SU-DHL-6 (cell line): Measurements from ENCODE around the gene WNT9A.

Source experiments
- H2AFZ ChIP-seq: fragments of 200-600 bp; sonication (generic); 2 replicates; pipeline ENCODE4 v1.6.1; 2014; ENCODE audit warnings: low read depth, mild to moderate bottlenecking, moderate library complexity, mixed read lengths, antibody characterized with exemption, low read length; ENCODE audit not compliant: severe bottlenecking
- H3F3A ChIP-seq: fragments of 200-600 bp; shearing (Covaris generic); 2 replicates; pipeline ENCODE4 v1.6.0; 2016; ENCODE audit warnings: antibody characterized with exemption, mild to moderate bottlenecking; ENCODE audit not compliant: insufficient read depth
- H3K27ac ChIP-seq: fragments of 200-600 bp; sonication (generic); 2 replicates; pipeline ENCODE4 v1.5.1; 2016; ENCODE audit warnings: low read depth, mild to moderate bottlenecking, low read length, moderate library complexity, mixed read lengths
- H3K27me3 ChIP-seq: fragments of 200-600 bp; sonication (generic), shearing (Covaris generic); 2 replicates; pipeline ENCODE4 v1.6.0; 2014; ENCODE audit warnings: mild to moderate bottlenecking, low read length
- H3K36me3 ChIP-seq: fragments of 200-600 bp; sonication (generic); 2 replicates; pipeline ENCODE4 v1.6.1; 2014; ENCODE audit warnings: mild to moderate bottlenecking, low read length, mixed read lengths
- H3K4me2 ChIP-seq: fragments of 300-600, 200-600 bp; shearing (Covaris generic), sonication (generic); 2 replicates; pipeline ENCODE4 v1.6.0; 2014; ENCODE audit warnings: low read length, low read depth, mild to moderate bottlenecking; ENCODE audit not compliant: poor library complexity, severe bottlenecking
- H3K4me3 ChIP-seq: fragments of 200-600 bp; sonication (generic); 2 replicates; pipeline ENCODE4 v1.5.1; 2014; ENCODE audit warnings: antibody characterized with exemption, low read length, mild to moderate bottlenecking, mixed read lengths; ENCODE audit not compliant: insufficient read depth, poor library complexity, severe bottlenecking
- H3K79me2 ChIP-seq: fragments of 200-600 bp; sonication (generic); 2 replicates; pipeline ENCODE4 v1.6.1; 2014; ENCODE audit warnings: mild to moderate bottlenecking, low read length, moderate library complexity; ENCODE audit not compliant: insufficient read depth
- H3K9ac ChIP-seq: fragments of 200-600 bp; sonication (generic); 2 replicates; pipeline ENCODE4 v1.7.0; 2014; ENCODE audit warnings: mild to moderate bottlenecking, low read length
- H3K9me2 ChIP-seq: fragments of 200-600 bp; sonication (generic); replicated peaks from 2 replicates; pipeline ENCODE4 v1.6.1; 2014; ENCODE audit warnings: low read length; ENCODE audit not compliant: insufficient read depth
- H3K9me3 ChIP-seq: fragments of 200-600 bp; sonication (generic); 2 replicates; pipeline ENCODE4 v1.6.1; 2014; ENCODE audit warnings: low read length, mixed read lengths; ENCODE audit not compliant: insufficient read depth
- H4K20me1 ChIP-seq: fragments of 200-600 bp; sonication (generic); 2 replicates; pipeline ENCODE4 v1.6.1; 2014; ENCODE audit warnings: low read depth, mild to moderate bottlenecking, antibody characterized with exemption, low read length, moderate library complexity, mixed read lengths
- CTCF ChIP-seq: fragments of 200-600 bp; sonication (generic); IDR thresholded peaks from one replicate; pipeline ENCODE4 v1.5.1; 2017; ENCODE audit warnings: antibody characterized with exemption, mild to moderate bottlenecking, low read length, moderate library complexity; ENCODE audit not compliant: insufficient read depth, poor library complexity, severe bottlenecking
- EZH2phosphoT487 ChIP-seq: fragments of 200-600 bp; sonication (generic), shearing (Covaris generic); conservative IDR thresholded peaks from 2 replicates; pipeline ENCODE4 v1.6.1; 2018; ENCODE audit warnings: mild to moderate bottlenecking, antibody characterized with exemption, low read length, moderate library complexity, mixed read lengths

Gene WNT9A

GRCh38 chr1:227920896-227921295 is 26.8 kb downstream of the WNT9A start:
- H3K79me2 ChIP-seq = no peaks in the 10 kb centered on the region
- no peak for TF ChIP-seq EZH2phosphoT487
- TF ChIP-seq CTCF = no peak
- H3K9me3 ChIP-seq = no peaks in the 10 kb centered on the region
- no peak overlapping the region for H3K4me3 ChIP-seq
- H3K9ac ChIP-seq = no peak overlapping the region
- H3K9me2 ChIP-seq = no peaks in the 10 kb centered on the region
- no peaks in the 10 kb centered on the region for H3K36me3 ChIP-seq
- no peaks in the 10 kb centered on the region for H3K27me3 ChIP-seq
- H3K4me2 ChIP-seq = no peak overlapping the region
- no peak overlapping the region for H2AFZ ChIP-seq
- H3F3A ChIP-seq = no peaks in the 10 kb centered on the region
- H4K20me1 ChIP-seq = no peaks in the 10 kb centered on the region
- no peak overlapping the region for H3K27ac ChIP-seq

GRCh38 chr1:227920426-227920825 is 27.3 kb downstream of the WNT9A start:
- H4K20me1 ChIP-seq = no peaks in the 10 kb centered on the region
- no peak overlapping the region for H3K9ac ChIP-seq
- no peak overlapping the region for H3K4me2 ChIP-seq
- no peak overlapping the region for H3K27ac ChIP-seq
- H3K27me3 ChIP-seq = no peaks in the 10 kb centered on the region
- no peaks in the 10 kb centered on the region for H3K9me2 ChIP-seq
- no peak overlapping the region for H3K4me3 ChIP-seq
- H3F3A ChIP-seq = no peaks in the 10 kb centered on the region
- H2AFZ ChIP-seq = no peak overlapping the region
- no peaks in the 10 kb centered on the region for H3K79me2 ChIP-seq
- no peaks in the 10 kb centered on the region for H3K36me3 ChIP-seq
- H3K9me3 ChIP-seq = no peaks in the 10 kb centered on the region
- no peak for TF ChIP-seq CTCF
- no peak for TF ChIP-seq EZH2phosphoT487

GRCh38 chr1:227919906-227920305 is 27.8 kb downstream of the WNT9A start:
- no peak overlapping the region for H3K9ac ChIP-seq
- H3K27ac ChIP-seq = no peak overlapping the region
- no peaks in the 10 kb centered on the region for H3K27me3 ChIP-seq
- H3K9me2 ChIP-seq = no peaks in the 10 kb centered on the region
- no peak for TF ChIP-seq EZH2phosphoT487
- H3K4me3 ChIP-seq = no peak overlapping the region
- no peaks in the 10 kb centered on the region for H4K20me1 ChIP-seq
- H3K4me2 ChIP-seq = no peak overlapping the region
- H2AFZ ChIP-seq = no peak overlapping the region
- H3K36me3 ChIP-seq = no peaks in the 10 kb centered on the region
- no peaks in the 10 kb centered on the region for H3K9me3 ChIP-seq
- no peaks in the 10 kb centered on the region for H3F3A ChIP-seq
- H3K79me2 ChIP-seq = no peaks in the 10 kb centered on the region

- H3K79me2 ChIP-seq = no peaks in the 10 kb centered on the region
- no peak overlapping the region for H3K4me2 ChIP-seq
- H3K27ac ChIP-seq = no peak overlapping the region
These were observed 29.0 kb downstream of the WNT9A start for GRCh38 chr1:227918736-227919135.

More at GRCh38 chr1:227918736-227919135, 29.0 kb downstream of the WNT9A start:
- no peaks in the 10 kb centered on the region for H3K27me3 ChIP-seq
- H3K9me3 ChIP-seq = no peaks in the 10 kb centered on the region
- no peak for TF ChIP-seq CTCF
- H3K4me3 ChIP-seq = no peak overlapping the region
- no peaks in the 10 kb centered on the region for H3K9me2 ChIP-seq
- no peak overlapping the region for H3K9ac ChIP-seq
- H2AFZ ChIP-seq = no peak overlapping the region
- no peaks in the 10 kb centered on the region for H3K36me3 ChIP-seq
- no peaks in the 10 kb centered on the region for H4K20me1 ChIP-seq
- H3F3A ChIP-seq = no peaks in the 10 kb centered on the region
